GM18861 (cell line): ENCODE measurements around the gene AMDHD1.
"Not testable (repeated sequence)": the region's sequence is repeated elsewhere in the genome, so short reads cannot be mapped to it uniquely, and the experiment has no call there.

ENCODE experiments used
- ATAC-seq: cut with Tn5 transposase; IDR thresholded peaks from one replicate; pipeline ENCODE4 v1.9.1; 2021; ENCODE audit not compliant: unreplicated experiment

Gene AMDHD1

DNA sequence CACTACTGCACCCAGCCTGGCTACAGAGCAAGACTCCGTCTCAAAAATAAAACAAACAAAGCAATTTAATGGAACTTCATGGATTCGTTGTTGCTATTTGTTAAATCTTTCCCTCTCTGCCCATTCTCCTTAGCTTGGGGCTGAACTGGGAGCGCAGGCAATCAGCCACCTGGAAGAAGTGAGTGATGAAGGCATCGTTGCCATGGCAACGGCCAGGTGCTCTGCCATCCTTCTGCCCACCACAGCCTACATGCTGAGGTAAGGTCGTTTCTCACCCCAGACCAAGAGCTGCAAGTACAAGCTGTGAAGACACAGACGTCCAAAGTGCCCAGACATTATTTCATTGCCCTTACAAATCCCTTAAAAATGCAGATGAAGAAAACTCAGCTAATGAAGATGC lies 19.1 kb downstream of the AMDHD1 start:
- ATAC-seq: no peak

DNA sequence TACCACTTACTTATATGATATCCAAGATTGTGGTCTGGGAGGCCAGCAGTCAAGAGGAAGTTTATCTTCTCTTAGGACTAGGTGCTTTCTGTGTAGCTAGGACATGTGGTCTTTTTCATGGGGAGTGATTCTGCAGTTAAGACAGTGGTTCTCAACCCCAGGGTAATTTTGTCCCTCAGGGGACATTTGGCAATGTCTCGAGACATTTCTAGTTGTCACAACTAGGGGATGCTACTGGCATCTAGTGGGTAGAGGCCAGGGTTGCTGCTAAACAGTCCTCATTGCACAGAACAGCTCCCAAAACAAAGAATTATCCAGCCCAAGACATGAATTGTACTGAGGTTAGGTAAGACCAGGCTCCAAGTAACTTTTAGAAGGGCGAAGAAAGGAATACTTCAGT lies 20.0 kb downstream of the AMDHD1 start:
- ATAC-seq: no peak

DNA sequence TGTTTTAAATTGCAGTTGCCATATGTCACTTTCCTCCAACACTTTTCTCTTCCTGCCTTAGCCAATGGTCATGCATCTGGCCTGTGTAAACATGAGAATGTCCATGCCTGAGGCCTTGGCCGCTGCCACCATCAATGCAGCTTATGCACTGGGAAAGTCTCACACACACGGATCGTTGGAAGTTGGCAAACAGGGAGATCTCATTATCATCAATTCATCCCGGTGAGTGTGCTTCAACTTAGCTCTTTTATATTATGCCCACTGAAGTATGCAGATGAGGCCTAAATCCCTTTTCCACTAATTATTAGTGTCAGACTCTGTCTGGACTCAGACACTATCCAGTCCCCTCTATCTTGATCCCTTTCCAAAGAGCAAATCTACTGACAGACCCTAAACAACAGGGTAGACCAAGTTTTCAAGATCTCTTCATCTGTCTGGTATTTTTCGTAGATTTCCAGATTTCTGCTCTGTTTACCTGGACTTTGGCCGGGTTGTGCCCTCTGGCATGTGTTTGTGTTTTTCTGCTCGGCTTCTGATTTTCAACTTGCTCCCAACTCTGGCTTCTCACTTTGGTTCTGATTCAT lies 23.2 kb downstream of the AMDHD1 start:
- ATAC-seq: no peak

GRCh38 chr12:95967301-95967700 lies 24.2 kb downstream of the AMDHD1 start:
- ATAC-seq: no peak

GRCh38 chr12:95969116-95969515 lies 26.0 kb downstream of the AMDHD1 start:
- ATAC-seq: not testable (repeated sequence)

DNA sequence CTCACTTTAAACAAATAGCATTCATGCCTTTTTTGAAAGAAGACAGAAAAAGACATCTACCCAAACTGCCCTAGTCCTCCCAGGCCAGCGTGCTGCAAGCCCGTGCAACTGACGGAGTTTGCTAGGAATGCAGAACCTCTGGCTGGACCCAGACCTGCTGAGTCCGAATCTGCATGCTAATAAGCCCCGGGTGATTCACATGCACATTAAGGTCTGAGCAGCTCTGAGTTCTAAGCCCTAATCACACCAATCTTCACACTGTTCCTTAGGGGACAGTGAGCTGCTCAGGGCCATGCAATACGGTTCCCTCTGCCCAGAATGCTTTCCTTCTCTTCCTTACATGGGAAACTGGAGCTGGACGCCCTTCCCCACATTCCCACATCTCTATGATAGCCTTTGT lies 27.8 kb downstream of the AMDHD1 start:
- ATAC-seq: no peak

DNA sequence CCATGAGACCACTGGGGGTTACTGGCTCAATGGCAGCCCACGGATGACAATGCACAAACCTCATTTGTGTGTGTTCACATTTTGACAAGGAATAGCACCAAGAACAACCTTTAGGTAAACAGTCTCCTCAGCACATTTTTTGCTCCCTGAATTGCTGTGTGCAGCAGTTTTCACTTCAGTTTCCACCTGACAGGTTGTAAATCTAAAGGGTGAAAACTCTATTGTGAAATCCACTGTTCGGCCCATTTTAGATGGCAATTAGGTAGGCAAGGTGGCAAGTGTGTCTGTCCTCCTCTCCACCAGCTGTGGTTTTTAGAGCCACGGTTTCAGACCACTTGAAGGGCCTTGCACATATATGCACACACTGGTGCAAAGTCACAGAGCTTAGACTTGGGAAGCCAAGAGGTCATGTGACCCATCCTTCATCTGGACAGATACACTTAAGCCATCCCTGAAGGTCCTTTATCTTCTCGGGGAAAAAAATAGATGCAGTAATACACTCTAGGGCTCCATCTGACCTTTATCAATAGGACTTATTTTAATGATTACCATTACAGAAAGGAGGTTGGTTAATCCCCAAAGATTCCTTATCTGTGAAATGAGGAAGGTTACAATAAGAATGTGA lies 29.8 kb downstream of the AMDHD1 start:
- ATAC-seq: no peak

- ATAC-seq: no peak
Observed at GRCh38 chr12:95974358-95974757, 31.2 kb downstream of the AMDHD1 start.

DNA sequence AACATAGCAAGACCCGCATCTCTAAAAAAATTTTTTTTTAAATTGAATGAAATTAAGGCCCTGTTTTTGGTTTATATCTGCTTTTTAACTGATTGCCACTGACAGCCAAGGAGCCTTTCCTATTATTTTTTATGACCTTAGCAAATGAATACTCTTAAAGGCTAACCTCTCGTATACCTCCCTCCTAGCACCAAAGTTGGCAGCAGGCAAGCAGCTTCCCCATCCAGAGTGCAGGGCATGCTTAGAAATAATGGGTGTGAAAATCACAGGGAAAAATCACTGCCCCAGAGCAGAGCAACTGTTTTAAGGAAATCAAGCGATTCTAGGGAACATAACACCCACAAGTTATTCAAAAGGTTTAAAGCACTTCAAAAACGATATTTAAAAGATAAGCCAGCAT lies 32.4 kb downstream of the AMDHD1 start:
- no peak for ATAC-seq

DNA sequence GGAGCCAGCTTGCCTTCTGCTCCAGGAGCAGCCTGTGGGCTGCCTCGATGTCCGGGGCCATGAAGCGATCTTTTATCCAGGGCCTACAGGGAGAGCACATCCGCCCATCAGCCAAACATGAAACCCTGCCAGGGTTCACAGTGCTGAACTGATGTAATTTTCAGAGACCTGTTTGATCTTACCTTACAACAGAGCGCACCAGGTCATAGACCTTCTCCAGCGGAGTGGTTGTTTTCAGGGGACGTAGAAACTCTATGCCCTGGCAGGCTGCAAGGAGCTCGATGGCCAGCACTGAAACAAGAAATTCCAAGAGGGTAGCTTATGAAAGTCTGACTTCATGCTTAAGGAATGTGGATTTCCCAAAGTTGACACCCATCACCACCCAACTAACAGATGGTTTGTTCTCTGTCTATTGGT lies 33.3 kb downstream of the AMDHD1 start:
- no peak for ATAC-seq

GRCh38 chr12:95977764-95978305 lies 34.7 kb downstream of the AMDHD1 start:
- ATAC-seq: no peak

- ATAC-seq: no peak
Observed at GRCh38 chr12:95978351-95978750, 35.2 kb downstream of the AMDHD1 start.

DNA sequence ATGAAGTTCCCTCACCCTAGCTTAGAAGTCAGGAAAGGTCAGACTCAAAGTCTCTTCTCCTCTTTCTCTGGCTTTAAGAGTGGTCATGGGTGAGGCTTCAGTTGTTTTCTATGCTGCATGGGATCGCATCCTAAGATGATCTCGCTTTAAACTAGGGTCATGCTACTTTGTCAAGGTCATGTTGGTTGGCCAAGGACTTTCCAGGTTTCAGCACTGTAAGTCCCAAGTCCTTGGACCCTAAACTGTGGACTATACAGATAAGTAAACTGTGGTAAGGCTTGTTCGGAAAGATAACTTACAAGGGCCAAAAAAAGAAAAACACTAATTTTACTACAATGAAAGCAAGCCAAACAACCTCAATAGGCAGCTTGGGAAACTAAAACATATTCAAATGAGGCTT lies 35.6 kb downstream of the AMDHD1 start:
- no peak for ATAC-seq

GRCh38 chr12:95980437-95980836 lies 37.3 kb downstream of the AMDHD1 start:
- no peak for ATAC-seq

DNA sequence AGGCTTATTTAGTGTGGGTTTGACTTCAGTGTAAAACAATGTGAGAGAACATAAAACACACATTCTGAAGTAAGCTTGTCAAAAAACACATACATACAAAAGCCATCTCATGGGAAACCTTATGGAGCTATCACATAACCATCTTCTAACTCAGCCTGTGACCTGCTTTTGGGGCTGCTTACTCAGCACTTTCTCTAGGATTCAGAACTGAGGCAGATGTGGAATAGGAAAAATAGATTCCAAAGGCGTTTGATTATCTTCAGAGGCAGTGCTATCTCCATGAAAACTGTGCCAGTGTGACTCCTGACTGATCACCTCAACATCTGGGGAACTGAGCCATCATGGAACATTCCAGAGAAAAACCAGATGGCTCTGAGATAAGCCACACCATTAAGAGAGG lies 39.5 kb downstream of the AMDHD1 start:
- no peak for ATAC-seq

GRCh38 chr12:95984682-95985081 lies 41.6 kb downstream of the AMDHD1 start:
- no peak for ATAC-seq

GRCh38 chr12:95986635-95987570 lies 43.8 kb downstream of the AMDHD1 start:
- ATAC-seq: no peak

DNA sequence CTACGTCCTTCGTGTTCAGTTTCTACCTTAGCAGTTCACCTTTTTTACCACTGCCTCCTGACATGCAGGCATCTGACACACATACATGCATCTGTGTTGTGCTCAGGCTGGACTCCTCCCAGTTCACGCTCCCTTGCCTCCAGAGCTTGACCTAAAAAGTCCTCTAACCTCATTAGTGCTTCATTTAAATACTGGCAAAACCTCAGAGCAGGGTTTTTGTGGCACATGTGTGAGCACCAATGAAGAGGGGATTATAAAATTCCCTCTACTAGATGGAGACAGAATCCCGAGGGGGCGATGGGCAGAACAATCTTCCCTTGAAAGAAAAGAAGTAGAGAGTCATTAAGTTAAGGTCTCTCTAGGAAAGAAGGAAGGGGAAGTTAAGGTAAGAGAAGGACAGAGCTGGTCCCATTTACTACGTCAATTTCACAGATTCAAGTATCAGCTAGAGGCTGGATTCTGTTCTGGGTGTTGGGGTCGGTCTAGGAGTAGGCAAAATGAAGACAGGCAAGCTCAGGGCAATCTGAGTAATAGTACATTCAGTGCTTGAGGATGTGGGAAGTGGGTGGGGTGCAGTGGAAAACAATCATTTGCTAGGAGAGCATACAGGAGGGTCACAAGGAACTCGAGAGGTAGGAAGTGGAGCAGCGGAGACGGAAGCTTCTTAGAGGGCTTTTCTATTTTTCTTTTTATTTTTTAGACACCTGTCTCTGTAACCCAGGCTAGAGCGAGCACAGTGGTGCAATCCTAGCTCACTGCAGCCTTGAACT lies 45.6 kb downstream of the AMDHD1 start:
- no peak for ATAC-seq

- ATAC-seq: no peak
Observed at GRCh38 chr12:95989504-95990123, 46.5 kb downstream of the AMDHD1 start.

- ATAC-seq: no peak
Observed at GRCh38 chr12:95990136-95990535, 47.0 kb downstream of the AMDHD1 start.

DNA sequence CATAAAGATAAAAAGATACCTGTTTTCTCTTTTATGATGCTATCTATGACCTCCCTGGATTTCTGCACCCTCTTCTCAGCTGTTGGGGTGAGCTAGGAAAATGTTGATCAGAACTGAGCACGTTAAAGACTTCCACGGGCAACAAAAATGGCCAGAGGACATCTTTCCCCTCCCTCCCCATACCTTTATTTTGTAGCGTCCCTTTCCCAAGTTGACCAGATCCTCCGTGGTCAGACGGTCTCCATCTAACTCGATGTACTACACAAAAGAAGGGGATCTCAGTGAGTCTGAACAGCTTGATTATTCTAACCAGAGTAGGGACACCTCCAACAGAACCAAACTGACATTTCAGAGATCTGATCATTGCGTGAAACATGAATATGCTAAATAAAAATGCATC lies 50.8 kb downstream of the AMDHD1 start:
- ATAC-seq: no peak
